ENCODE data around the gene HOXB3.

- TF ChIP-seq CTCF (conservative IDR thresholded peaks at IDR 0.05) = no peak
- no peak for TF ChIP-seq ZFX (IDR thresholded peaks at IDR 0.05)
Measured at GRCh38 chr17:48595278-48595999, 5.4 kb upstream of the HOXB3 start.
